GM19463 (cell line): ENCODE measurements around the gene NCBP2.

Experiments used
- ATAC-seq: cut with Tn5 transposase; IDR thresholded peaks from one replicate; pipeline ENCODE4 v1.9.1; 2021; ENCODE audit warnings: mild to moderate bottlenecking, moderate library complexity; ENCODE audit not compliant: unreplicated experiment

The NCBP2 gene

DNA sequence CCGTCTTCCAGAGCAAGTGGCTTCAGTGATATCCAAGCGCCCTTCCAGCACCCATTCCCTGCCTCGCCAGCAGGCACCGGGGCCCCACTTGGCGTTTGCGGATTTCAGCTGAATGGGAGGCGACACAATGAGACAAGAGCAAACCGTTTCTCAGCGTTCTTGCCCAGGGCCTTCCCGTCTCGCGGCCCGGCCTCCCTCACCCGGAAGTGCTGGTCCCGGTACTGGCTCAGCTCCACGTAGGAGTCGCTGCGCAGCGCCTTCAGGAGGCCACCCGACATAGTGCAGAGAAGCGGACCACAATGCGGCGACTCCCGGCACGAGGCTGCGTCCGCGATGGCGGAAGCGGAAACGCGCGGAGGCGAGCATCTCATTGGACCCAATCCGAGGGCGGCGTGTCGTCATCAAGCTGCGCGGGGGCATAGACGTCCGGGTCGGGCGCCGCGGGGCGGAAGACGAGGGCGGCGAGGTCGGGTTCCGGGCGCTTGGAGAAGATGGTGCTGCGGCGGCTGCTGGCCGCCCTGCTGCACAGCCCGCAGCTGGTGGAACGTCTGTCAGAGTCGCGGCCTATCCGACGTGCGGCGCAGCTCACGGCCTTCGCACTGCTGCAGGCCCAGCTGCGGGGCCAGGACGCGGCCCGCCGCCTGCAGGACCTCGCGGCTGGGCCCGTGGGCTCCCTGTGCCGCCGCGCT, at the start of gene NCBP2:
NCBP2 (minus strand) TSS at position 303 of the 689 bp plus-strand sequence; CDS start at position 278, 25 bp downstream.
- peak; percentile 86 for ATAC-seq

DNA sequence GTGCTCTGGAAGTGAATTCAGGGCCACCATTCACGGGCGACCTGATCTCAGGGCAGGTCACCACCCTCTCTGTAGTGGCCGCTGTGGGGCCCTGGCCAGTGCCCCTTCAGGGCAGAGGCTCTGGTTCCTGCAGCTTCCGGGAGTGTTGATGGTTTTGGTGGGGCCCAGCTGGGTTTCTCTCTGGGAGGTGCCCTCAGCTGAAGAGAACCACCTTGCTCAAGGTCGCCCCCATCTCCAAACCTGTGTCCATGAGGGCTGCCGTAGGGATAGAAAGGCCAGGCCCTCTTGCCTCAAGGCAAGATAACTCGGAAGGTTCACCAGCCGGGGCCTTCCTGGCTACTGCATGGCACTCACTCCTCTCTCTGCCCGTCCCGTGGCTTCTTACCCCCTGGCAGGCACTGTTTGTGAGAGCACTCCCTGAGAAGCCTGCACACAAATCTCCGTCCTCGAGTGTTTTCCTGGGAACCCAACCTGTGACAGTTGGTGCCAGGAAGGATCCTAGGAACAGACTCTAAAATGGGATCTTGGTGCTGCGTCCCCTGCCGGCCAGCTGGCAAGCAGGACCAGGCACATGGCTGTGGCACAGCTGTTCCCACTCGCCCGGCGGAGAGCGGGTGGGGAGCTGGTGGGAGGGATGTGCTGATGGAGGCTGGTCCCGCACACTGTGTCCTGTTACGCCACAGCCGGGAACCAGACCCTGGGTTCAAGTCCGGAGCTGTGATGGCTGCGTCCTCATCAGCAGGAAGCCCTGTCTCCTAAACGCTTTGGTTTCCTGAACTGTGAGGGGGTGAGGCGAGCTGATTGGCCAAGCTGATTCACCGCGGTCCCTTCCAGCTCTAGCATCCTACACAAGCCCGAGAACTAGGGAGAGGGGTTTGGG, 49.5 kb upstream of the NCBP2 start:
- no peak for ATAC-seq

DNA sequence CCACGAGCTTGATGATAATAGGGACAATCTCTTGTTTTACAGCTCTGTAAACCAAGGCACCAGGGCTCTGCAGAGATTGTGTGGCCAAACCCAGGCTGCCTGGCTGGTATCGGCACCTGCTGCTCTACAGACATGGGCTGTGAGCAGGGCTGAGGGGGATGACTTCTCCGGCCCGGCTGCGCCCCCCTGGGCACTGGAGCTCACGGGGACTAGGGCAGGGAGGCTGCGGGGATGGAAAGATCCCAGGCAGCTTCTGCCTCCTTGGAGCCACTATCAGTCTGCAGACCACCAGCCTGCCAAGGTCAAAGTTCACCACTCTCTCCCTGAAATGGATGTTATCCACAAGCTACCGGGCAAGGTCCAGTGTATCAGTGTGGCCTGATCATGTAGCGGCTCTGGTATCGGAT, 48.3 kb upstream of the NCBP2 start:
- no peak for ATAC-seq

GRCh38 chr3:196989721-196990262, 47.5 kb upstream of the NCBP2 start:
- no peak for ATAC-seq

DNA sequence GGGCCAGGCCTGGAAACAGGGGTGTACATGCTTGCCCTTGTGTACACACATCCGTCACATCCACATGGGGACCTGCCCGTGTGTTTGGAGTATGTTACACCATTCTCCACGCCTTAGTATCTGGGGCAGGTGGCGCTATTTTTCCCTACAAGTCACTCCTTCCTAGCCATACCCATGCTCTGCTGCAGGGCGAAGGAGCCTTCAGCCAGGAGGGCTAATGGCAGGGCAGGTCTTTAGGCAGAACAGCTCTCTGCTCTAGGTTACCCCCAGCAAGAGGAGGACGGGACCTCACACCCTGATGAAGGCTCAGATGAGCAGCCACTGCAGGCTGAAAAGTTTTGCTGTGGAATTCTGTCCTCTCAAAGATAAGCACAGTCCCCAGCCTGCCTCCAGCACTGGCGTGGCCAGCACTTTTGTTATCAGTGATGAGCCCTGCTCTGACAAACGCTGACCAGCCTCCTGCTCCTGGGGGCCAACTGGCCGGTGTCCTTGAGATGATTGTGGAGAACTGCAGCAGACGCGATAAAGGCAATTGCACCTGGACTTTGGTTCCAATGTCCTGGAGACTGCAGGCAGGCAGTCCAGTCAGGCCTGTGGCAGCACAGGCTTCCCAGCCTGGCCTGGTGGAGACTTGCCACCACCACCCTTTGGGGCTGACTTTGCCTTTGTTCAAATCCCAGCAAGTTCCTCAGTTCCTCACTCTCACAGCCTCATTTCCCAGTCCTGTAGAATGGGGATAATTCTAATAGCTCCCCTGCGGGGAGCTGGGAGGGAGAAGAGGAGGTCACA, 46.1 kb upstream of the NCBP2 start:
- no peak for ATAC-seq

- no peak for ATAC-seq
These were observed 44.7 kb upstream of the NCBP2 start for GRCh38 chr3:196987022-196987421.

DNA sequence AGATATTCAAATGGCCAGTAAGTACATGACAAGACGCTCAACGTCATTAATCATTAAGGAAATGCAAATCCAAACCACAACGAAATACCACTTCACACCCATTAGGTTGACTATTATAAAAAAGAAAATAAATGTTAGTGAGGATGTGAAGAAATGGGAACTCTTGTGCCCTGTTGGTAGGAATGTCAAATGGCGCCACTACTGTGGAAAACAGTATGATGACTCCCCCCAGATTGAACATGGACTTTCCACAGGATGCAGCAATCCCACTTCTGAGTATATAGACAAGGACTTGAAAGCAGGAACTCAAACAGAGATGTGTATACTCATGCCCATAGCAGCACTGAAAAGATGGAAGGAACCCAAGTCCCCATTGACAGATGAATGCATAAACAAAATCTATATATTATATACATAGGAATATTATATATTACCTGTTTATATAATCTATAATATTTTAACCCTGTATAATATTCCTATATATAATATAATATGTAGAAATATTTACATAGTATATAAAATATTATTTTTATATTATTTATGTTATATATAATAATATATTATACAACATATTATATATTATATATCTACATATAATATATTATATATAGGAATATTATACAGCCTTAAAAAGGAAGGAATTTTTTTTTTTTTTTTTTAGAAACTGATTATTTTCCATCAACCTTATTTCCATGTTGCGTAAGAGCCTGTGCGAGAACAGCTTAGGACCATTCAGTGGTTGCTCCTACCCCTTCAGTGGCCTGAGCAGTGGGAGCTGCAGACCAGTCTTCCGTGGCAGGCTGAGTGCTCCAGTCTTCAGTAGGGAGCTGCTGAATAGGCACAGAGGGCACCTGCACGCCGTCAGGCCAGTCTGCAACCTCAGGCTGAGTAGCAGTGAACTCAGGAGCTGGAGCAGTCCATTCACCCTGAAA, 43.9 kb upstream of the NCBP2 start:
- ATAC-seq: no peak

DNA sequence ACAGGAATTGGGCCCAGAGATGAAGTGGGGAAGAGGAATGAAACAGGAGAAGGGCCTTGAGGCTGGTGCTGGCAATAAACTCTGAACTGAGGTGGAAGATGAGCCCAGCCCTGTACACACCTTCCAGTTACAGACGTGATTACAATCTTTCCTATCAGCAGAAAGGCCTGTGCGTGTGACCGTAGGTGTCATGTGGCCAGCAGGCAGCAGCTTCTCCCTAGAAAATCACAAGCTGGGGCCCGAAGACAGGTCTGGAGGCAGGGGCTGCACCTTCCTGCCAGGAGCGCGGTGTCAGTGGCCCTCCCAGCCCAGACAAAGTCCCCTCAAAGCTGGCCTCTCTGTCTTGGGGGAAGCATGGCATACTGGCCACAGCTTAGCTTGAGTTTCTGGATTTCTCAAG, 43.0 kb upstream of the NCBP2 start:
- no peak for ATAC-seq

- no peak for ATAC-seq
These were observed 40.9 kb upstream of the NCBP2 start for GRCh38 chr3:196983186-196983585.

GRCh38 chr3:196981657-196982056, 39.3 kb upstream of the NCBP2 start:
- no peak for ATAC-seq

GRCh38 chr3:196979545-196979944, 37.2 kb upstream of the NCBP2 start:
- ATAC-seq: no peak

- ATAC-seq: no peak
These were observed 34.6 kb upstream of the NCBP2 start for GRCh38 chr3:196976941-196977340.

GRCh38 chr3:196975349-196975748, 33.0 kb upstream of the NCBP2 start:
- ATAC-seq: no peak

DNA sequence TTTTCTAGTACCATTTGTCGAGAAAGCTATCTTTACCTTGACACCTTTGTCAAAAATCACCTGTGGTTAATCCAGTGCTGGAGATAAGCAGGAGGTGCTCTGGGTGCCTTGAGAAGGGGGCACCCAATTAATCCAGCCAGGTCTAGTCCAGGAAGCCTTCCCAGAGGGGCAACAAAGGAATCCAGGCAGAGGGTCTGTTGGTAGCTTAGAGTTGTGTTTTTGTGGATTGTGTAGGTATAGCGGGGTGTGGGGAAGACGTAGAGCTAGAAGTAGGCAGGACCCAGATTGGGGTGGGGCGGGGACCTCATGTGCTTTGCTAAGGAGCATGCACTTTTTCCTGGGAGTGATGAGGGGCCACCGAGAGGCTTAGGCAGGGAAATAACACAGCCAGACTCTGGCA, 32.3 kb upstream of the NCBP2 start:
- no peak for ATAC-seq

DNA sequence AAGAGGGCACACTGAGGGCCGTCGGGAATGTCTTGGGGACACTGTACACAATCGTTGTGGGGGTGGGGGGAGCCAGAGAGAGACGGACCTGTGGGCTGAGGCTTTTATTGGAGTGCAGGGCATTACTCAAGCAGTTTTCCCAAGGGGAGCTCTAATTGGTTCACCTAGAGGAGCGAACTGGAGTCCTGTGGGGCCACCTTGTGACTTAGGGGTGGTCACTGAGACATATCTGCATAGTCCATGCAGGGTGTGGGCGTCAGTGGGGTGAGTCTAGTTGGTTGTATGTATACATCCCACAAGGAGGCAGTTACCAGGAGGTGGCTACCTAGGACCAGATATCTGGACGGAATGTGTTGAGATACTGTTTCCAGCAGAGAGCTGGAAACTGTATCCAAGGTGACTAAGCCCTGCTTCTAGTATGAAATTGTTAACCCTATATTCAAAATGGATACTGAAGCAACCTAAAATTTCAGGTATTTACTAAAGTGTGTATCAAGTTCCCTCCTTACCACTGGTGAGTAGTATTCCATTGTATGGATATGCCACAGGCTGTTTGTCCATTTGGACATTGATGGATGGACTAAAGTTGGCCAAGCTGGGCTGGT, 28.9 kb upstream of the NCBP2 start:
- ATAC-seq: no peak

- no peak for ATAC-seq
These were observed 28.3 kb upstream of the NCBP2 start for GRCh38 chr3:196970547-196971093.

- ATAC-seq: peak; percentile 49
These were observed 27.6 kb upstream of the NCBP2 start for GRCh38 chr3:196969660-196970546.

GRCh38 chr3:196969134-196969659, 26.9 kb upstream of the NCBP2 start:
- peak; percentile 36 for ATAC-seq
